ENCODE data around the gene GLYATL1B.
"Not testable (repeated sequence)": the region's sequence is repeated elsewhere in the genome, so short reads cannot be mapped to it uniquely, and the experiment has no call there.

DNA sequence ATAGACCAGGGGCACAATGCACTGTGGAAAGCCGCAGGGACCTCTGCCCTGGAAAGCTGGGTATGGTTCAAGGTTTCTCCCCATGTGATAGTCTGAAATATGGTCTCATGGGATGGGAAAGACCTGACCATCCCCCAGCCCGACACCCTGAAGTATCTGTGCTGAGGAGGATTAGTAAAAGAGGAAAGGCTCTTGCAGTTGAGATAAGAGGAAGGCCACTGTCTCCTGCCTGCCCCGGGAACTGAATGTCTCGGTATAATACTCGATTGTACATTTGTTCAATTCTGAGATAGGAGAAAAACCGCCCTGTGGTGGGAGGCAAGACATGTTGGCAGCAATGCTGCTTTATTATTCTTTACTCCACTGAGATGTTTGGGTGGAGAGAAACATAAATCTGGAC is 50.4 kb downstream of the GLYATL1B start:
- TF ChIP-seq SMC3 (IDR thresholded peaks at IDR 0.05; ENCODE audit: low read depth, low read length); POLR2A (IDR thresholded peaks at IDR 0.05; ENCODE audit: low read depth, low read length); MAZ (IDR thresholded peaks at IDR 0.05; ENCODE audit: borderline replicate concordance, low read depth, low read length); FOS (IDR thresholded peaks at IDR 0.05; ENCODE audit: low read depth, low read length); RFX5 (IDR thresholded peaks at IDR 0.05; ENCODE audit: low read depth, low read length); RAD21 (IDR thresholded peaks at IDR 0.05; ENCODE audit: low read length); CEBPB (IDR thresholded peaks at IDR 0.05; ENCODE audit: low read depth, low read length); CHD1 (IDR thresholded peaks at IDR 0.05; ENCODE audit: low read depth, low read length); RCOR1 (IDR thresholded peaks at IDR 0.05; ENCODE audit: insufficient replicate concordance, low read length); MAFK (IDR thresholded peaks at IDR 0.05; ENCODE audit: low read depth, low read length); MXI1 (IDR thresholded peaks at IDR 0.05; ENCODE audit: borderline replicate concordance, low read depth, low read length); BHLHE40 (IDR thresholded peaks at IDR 0.05; ENCODE audit: low read depth, low read length): not testable (repeated sequence)
- TF ChIP-seq, protein P1, sequence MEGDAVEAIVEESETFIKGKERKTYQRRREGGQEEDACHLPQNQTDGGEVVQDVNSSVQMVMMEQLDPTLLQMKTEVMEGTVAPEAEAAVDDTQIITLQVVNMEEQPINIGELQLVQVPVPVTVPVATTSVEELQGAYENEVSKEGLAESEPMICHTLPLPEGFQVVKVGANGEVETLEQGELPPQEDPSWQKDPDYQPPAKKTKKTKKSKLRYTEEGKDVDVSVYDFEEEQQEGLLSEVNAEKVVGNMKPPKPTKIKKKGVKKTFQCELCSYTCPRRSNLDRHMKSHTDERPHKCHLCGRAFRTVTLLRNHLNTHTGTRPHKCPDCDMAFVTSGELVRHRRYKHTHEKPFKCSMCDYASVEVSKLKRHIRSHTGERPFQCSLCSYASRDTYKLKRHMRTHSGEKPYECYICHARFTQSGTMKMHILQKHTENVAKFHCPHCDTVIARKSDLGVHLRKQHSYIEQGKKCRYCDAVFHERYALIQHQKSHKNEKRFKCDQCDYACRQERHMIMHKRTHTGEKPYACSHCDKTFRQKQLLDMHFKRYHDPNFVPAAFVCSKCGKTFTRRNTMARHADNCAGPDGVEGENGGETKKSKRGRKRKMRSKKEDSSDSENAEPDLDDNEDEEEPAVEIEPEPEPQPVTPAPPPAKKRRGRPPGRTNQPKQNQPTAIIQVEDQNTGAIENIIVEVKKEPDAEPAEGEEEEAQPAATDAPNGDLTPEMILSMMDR (conservative IDR thresholded peaks at IDR 0.05; ENCODE audit: low read depth, low read length), result not testable (repeated sequence)
- TF ChIP-seq, protein P2, sequence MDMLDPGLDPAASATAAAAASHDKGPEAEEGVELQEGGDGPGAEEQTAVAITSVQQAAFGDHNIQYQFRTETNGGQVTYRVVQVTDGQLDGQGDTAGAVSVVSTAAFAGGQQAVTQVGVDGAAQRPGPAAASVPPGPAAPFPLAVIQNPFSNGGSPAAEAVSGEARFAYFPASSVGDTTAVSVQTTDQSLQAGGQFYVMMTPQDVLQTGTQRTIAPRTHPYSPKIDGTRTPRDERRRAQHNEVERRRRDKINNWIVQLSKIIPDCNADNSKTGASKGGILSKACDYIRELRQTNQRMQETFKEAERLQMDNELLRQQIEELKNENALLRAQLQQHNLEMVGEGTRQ (IDR thresholded peaks at IDR 0.05; ENCODE audit: low read depth, low read length), result not testable (repeated sequence)

All from IMR-90 (cell line).